Measurements from ENCODE around the gene KRT86. TPM values are rescaled to one million over a fixed set of nuclear protein-coding genes. Genes with fewer than 3 reads are reported as not detected.

KRT86 gene
- total and polyA plus RNA-seq, 9 donors, result 0.04 to 0.34 (median 0.22) TPM; not detected in 1

GRCh38 chr12:52349196-52349595 is 74.8 kb downstream of the KRT86 start:
- 87% methylated on average over 4 of the region's 6 CpGs for WGBS (ENCODE audit: insufficient coverage)
- H3K27me3 ChIP-seq (ENCODE audit: control insufficient read depth, insufficient read depth, low read length), result peaks cover 15% of the 10 kb centered on the region

GRCh38 chr12:52350021-52350620 is 75.7 kb downstream of the KRT86 start:
- no peak for DNase-seq
- no peak overlapping the region for H3K27ac ChIP-seq (ENCODE audit: low read length)
- no peaks in the 10 kb centered on the region for H3K9me3 ChIP-seq (replicated peaks; ENCODE audit: control insufficient read depth, low read depth, low read length)
- WGBS (ENCODE audit: insufficient coverage), result 91% methylated on average over 7 of the region's 8 CpGs
- no peak overlapping the region for H3K4me3 ChIP-seq (ENCODE audit: low read length)
- peaks cover 14% of the 10 kb centered on the region for H3K27me3 ChIP-seq (ENCODE audit: control insufficient read depth, insufficient read depth, low read length)
- H3K4me1 ChIP-seq (ENCODE audit: control insufficient read depth, insufficient read depth, low read length), result peaks cover 47% of the 10 kb centered on the region
- no peaks in the 10 kb centered on the region for H3K36me3 ChIP-seq (ENCODE audit: control insufficient read depth, insufficient read depth, low read length)

More at GRCh38 chr12:52349196-52349595, 74.8 kb downstream of the KRT86 start:
- no peaks in the 10 kb centered on the region for H3K9me3 ChIP-seq (replicated peaks; ENCODE audit: control insufficient read depth, low read depth, low read length)
- H3K4me1 ChIP-seq (ENCODE audit: control insufficient read depth, insufficient read depth, low read length), result peaks cover 39% of the 10 kb centered on the region
- no peak overlapping the region for H3K4me3 ChIP-seq (ENCODE audit: low read length)
- H3K36me3 ChIP-seq (ENCODE audit: control insufficient read depth, insufficient read depth, low read length), result no peaks in the 10 kb centered on the region
- no peak overlapping the region for H3K27ac ChIP-seq (ENCODE audit: low read length)
- no peak for DNase-seq

GRCh38 chr12:52350786-52351185 is 76.3 kb downstream of the KRT86 start:
- H3K4me3 ChIP-seq (ENCODE audit: low read length), result no peak overlapping the region
- H3K4me1 ChIP-seq (ENCODE audit: control insufficient read depth, insufficient read depth, low read length), result peaks cover 51% of the 10 kb centered on the region
- peaks cover 14% of the 10 kb centered on the region for H3K27me3 ChIP-seq (ENCODE audit: control insufficient read depth, insufficient read depth, low read length)
- H3K27ac ChIP-seq (ENCODE audit: low read length), result no peak overlapping the region
- WGBS (ENCODE audit: insufficient coverage), result 95% methylated on average over 4 of the region's 5 CpGs
- H3K9me3 ChIP-seq (replicated peaks; ENCODE audit: control insufficient read depth, low read depth, low read length), result no peaks in the 10 kb centered on the region
- no peak for DNase-seq
- no peaks in the 10 kb centered on the region for H3K36me3 ChIP-seq (ENCODE audit: control insufficient read depth, insufficient read depth, low read length)

GRCh38 chr12:52351196-52352059 is 77.0 kb downstream of the KRT86 start:
- peak; percentile 54 for DNase-seq
- Histone ChIP-seq H3K36me3 (ENCODE audit: control insufficient read depth, insufficient read depth, low read length) (no peaks in the 10 kb centered on the region), H3K27ac (ENCODE audit: low read length) (no peak overlapping the region), H3K9me3 (replicated peaks; ENCODE audit: control insufficient read depth, low read depth, low read length) (no peaks in the 10 kb centered on the region), H3K4me1 (ENCODE audit: control insufficient read depth, insufficient read depth, low read length) (peaks cover 51% of the 10 kb centered on the region), H3K27me3 (ENCODE audit: control insufficient read depth, insufficient read depth, low read length) (peaks cover 14% of the 10 kb centered on the region), H3K4me3 (ENCODE audit: low read length) (no peak overlapping the region)
- WGBS (ENCODE audit: insufficient coverage), result 58% methylated on average over 6 of the region's 9 CpGs

- Histone ChIP-seq H3K9me3 (replicated peaks; ENCODE audit: control insufficient read depth, low read depth, low read length) (no peaks in the 10 kb centered on the region), H3K4me1 (ENCODE audit: control insufficient read depth, insufficient read depth, low read length) (peaks cover 38% of the 10 kb centered on the region), H3K4me3 (ENCODE audit: low read length) (no peak overlapping the region), H3K36me3 (ENCODE audit: control insufficient read depth, insufficient read depth, low read length) (no peaks in the 10 kb centered on the region), H3K27me3 (ENCODE audit: control insufficient read depth, insufficient read depth, low read length) (peaks cover 15% of the 10 kb centered on the region), H3K27ac (ENCODE audit: low read length) (no peak overlapping the region)
- no CpG with 5 or more reads among the region's 2 CpGs for WGBS (ENCODE audit: insufficient coverage)
- DNase-seq, result no peak
Measured at GRCh38 chr12:52352951-52353350, 78.5 kb downstream of the KRT86 start.

GRCh38 chr12:52353766-52354165 is 79.3 kb downstream of the KRT86 start:
- peaks cover 33% of the 10 kb centered on the region for H3K4me1 ChIP-seq (ENCODE audit: control insufficient read depth, insufficient read depth, low read length)
- no CpG with 5 or more reads among the region's 3 CpGs for WGBS (ENCODE audit: insufficient coverage)
- no peak overlapping the region for H3K4me3 ChIP-seq (ENCODE audit: low read length)
- H3K27ac ChIP-seq (ENCODE audit: low read length), result no peak overlapping the region
- H3K9me3 ChIP-seq (replicated peaks; ENCODE audit: control insufficient read depth, low read depth, low read length), result no peaks in the 10 kb centered on the region
- H3K27me3 ChIP-seq (ENCODE audit: control insufficient read depth, insufficient read depth, low read length), result peaks cover 14% of the 10 kb centered on the region
- H3K36me3 ChIP-seq (ENCODE audit: control insufficient read depth, insufficient read depth, low read length), result no peaks in the 10 kb centered on the region
- no peak for DNase-seq

GRCh38 chr12:52354200-52354599 is 79.8 kb downstream of the KRT86 start:
- H3K27ac ChIP-seq (ENCODE audit: low read length), result no peak overlapping the region
- H3K4me1 ChIP-seq (ENCODE audit: control insufficient read depth, insufficient read depth, low read length), result peaks cover 37% of the 10 kb centered on the region
- H3K9me3 ChIP-seq (replicated peaks; ENCODE audit: control insufficient read depth, low read depth, low read length), result no peaks in the 10 kb centered on the region
- WGBS (ENCODE audit: insufficient coverage), result 20% methylated on average over 1 of the region's 5 CpGs
- H3K27me3 ChIP-seq (ENCODE audit: control insufficient read depth, insufficient read depth, low read length), result peaks cover 14% of the 10 kb centered on the region
- DNase-seq, result peak; percentile 50
- no peaks in the 10 kb centered on the region for H3K36me3 ChIP-seq (ENCODE audit: control insufficient read depth, insufficient read depth, low read length)
- H3K4me3 ChIP-seq (ENCODE audit: low read length), result no peak overlapping the region

GRCh38 chr12:52355176-52355575 is 80.7 kb downstream of the KRT86 start:
- peaks cover 44% of the 10 kb centered on the region for H3K4me1 ChIP-seq (ENCODE audit: control insufficient read depth, insufficient read depth, low read length)
- no peaks in the 10 kb centered on the region for H3K9me3 ChIP-seq (replicated peaks; ENCODE audit: control insufficient read depth, low read depth, low read length)
- H3K36me3 ChIP-seq (ENCODE audit: control insufficient read depth, insufficient read depth, low read length), result no peaks in the 10 kb centered on the region
- no peak overlapping the region for H3K4me3 ChIP-seq (ENCODE audit: low read length)
- WGBS (ENCODE audit: insufficient coverage), result 93% methylated on average over 5 of the region's 8 CpGs
- H3K27me3 ChIP-seq (ENCODE audit: control insufficient read depth, insufficient read depth, low read length), result peaks cover 11% of the 10 kb centered on the region
- no peak overlapping the region for H3K27ac ChIP-seq (ENCODE audit: low read length)
- no peak for DNase-seq

- Histone ChIP-seq H3K27me3 (ENCODE audit: control insufficient read depth, insufficient read depth, low read length) (peaks cover 11% of the 10 kb centered on the region), H3K27ac (ENCODE audit: low read length) (no peak overlapping the region)
Measured at GRCh38 chr12:52356031-52356761, 81.8 kb downstream of the KRT86 start.

More at GRCh38 chr12:52356031-52356761, 81.8 kb downstream of the KRT86 start:
- WGBS (ENCODE audit: insufficient coverage), result 89% methylated on average over 47 of the region's 56 CpGs
- Histone ChIP-seq H3K36me3 (ENCODE audit: control insufficient read depth, insufficient read depth, low read length) (no peaks in the 10 kb centered on the region), H3K4me3 (ENCODE audit: low read length) (no peak overlapping the region), H3K9me3 (replicated peaks; ENCODE audit: control insufficient read depth, low read depth, low read length) (no peaks in the 10 kb centered on the region), H3K4me1 (ENCODE audit: control insufficient read depth, insufficient read depth, low read length) (peaks cover 50% of the 10 kb centered on the region)
- DNase-seq, result no peak

Measured in muscle of leg (tissue), 11 donors.